Measurements from ENCODE around the gene SYS1.

- TF ChIP-seq, protein P1, sequence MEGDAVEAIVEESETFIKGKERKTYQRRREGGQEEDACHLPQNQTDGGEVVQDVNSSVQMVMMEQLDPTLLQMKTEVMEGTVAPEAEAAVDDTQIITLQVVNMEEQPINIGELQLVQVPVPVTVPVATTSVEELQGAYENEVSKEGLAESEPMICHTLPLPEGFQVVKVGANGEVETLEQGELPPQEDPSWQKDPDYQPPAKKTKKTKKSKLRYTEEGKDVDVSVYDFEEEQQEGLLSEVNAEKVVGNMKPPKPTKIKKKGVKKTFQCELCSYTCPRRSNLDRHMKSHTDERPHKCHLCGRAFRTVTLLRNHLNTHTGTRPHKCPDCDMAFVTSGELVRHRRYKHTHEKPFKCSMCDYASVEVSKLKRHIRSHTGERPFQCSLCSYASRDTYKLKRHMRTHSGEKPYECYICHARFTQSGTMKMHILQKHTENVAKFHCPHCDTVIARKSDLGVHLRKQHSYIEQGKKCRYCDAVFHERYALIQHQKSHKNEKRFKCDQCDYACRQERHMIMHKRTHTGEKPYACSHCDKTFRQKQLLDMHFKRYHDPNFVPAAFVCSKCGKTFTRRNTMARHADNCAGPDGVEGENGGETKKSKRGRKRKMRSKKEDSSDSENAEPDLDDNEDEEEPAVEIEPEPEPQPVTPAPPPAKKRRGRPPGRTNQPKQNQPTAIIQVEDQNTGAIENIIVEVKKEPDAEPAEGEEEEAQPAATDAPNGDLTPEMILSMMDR (conservative IDR thresholded peaks at IDR 0.05; ENCODE audit: low read length): no peak
- no peak for TF ChIP-seq EZH2phosphoT487 (IDR thresholded peaks at IDR 0.05; ENCODE audit: borderline replicate concordance)
Measured at GRCh38 chr20:45316150-45317080, 46.5 kb upstream of the SYS1 start.

Measured in Loucy (cell line).